NOMO-1 treated with dmso at 0.1 percent for 144 hours (cell line): ENCODE data around the gene STK39.
"Not testable (repeated sequence)": the region's sequence is repeated elsewhere in the genome, so short reads cannot be mapped to it uniquely, and the experiment has no call there.

Experiments used
- DNase-seq: peaks from one replicate; lab custom pipeline; 2025; ENCODE audit not compliant: unreplicated experiment; lab: John Stamatoyannopoulos, UW

Gene STK39

GRCh38 chr2:168247341-168248261 lies at the start of gene STK39:
TSS of gene STK39 (minus strand) at chr2:168247595. CDS start at chr2:168247435, 160 bp downstream.
- DNase-seq: peak; percentile 67

GRCh38 chr2:168295051-168295450 lies 47.7 kb upstream of the STK39 start:
- no peak for DNase-seq

GRCh38 chr2:168294409-168294808 lies 47.0 kb upstream of the STK39 start:
- no peak for DNase-seq

GRCh38 chr2:168293766-168294165 lies 46.4 kb upstream of the STK39 start:
- no peak for DNase-seq

- DNase-seq: no peak
Observed at GRCh38 chr2:168290391-168290790, 43.0 kb upstream of the STK39 start.

- DNase-seq: no peak
Observed at GRCh38 chr2:168289880-168290279, 42.5 kb upstream of the STK39 start.

- no peak for DNase-seq
Observed at GRCh38 chr2:168286535-168286934, 39.1 kb upstream of the STK39 start.

GRCh38 chr2:168278424-168278888 lies 31.1 kb upstream of the STK39 start:
- DNase-seq: no peak

- DNase-seq: no peak
Observed at GRCh38 chr2:168277276-168277675, 29.9 kb upstream of the STK39 start.

- DNase-seq: no peak
Observed at GRCh38 chr2:168272225-168272624, 24.8 kb upstream of the STK39 start.

- not testable (repeated sequence) for DNase-seq
Observed at GRCh38 chr2:168262926-168263325, 15.5 kb upstream of the STK39 start.

GRCh38 chr2:168256448-168256847 lies 9.1 kb upstream of the STK39 start:
- no peak for DNase-seq

GRCh38 chr2:168255866-168256265 lies 8.5 kb upstream of the STK39 start:
- no peak for DNase-seq

GRCh38 chr2:168255103-168255502 lies 7.7 kb upstream of the STK39 start:
- DNase-seq: no peak

GRCh38 chr2:168254158-168254935 lies 7.0 kb upstream of the STK39 start:
- no peak for DNase-seq

GRCh38 chr2:168253379-168253778 lies 6.0 kb upstream of the STK39 start:
- no peak for DNase-seq

GRCh38 chr2:168252976-168253375 lies 5.6 kb upstream of the STK39 start:
- no peak for DNase-seq

GRCh38 chr2:168246483-168247340 lies 683 bp downstream of the STK39 start:
- DNase-seq: peak; percentile 12

GRCh38 chr2:168246072-168246482 lies 1.3 kb downstream of the STK39 start:
- no peak for DNase-seq

GRCh38 chr2:168245074-168245825 lies 2.1 kb downstream of the STK39 start:
- DNase-seq: no peak
